K562 (cell line): ENCODE results near the gene PICK1. TPM values are rescaled to one million over a fixed set of nuclear protein-coding genes. Genes with fewer than 3 reads are reported as not detected.
A peak's percentile ranks its signal among the peaks of the same experiment; 100 is the strongest.

Experiments used
- ATAC-seq: fragments of 200-7000 bp; cut with Tn5 transposase; 3 replicates; pipeline ENCODE4 v1.9.1; 2020; ENCODE audit warnings: moderate library complexity
- BruUV-seq: library from RNA; stranded (reverse); fragments of 400-500 nt; replicated peaks from 2 replicates; lab custom pipeline; 2021; lab: Mats Ljungman, UMichigan
- CTCF ChIA-PET: fragments of 300-600 bp; formaldehyde crosslinking; extraction: SDS; loops from one replicate; lab custom pipeline; 2021; ENCODE audit warnings: low intra/inter-chr PET ratio; lab: Yijun Ruan, JAX
- POLR2A ChIA-PET: fragments of 300-600, 350-650 bp; sonication (Branson Sonifier 250); formaldehyde crosslinking; extraction: SDS; loops from one replicate; lab custom pipeline; 2021; ENCODE audit warnings: antibody characterized with exemption, inconsistent platforms; lab: Yijun Ruan, JAX
- DNase-seq, 4 experiments: peaks; one replicate each; pipeline versions ENCODE4 v3.0.0 to v3.0.0-alpha.2; 2011 to 2018; ENCODE audit warnings: low spot score in 3 of 4, mixed read lengths in 3 of 4; ENCODE audit errors: extremely low read depth in 1 of 4
- FAIRE-seq: peaks from 2 replicates; lab custom pipeline; 2011; peaks lifted over from hg19 to GRCh38; lab: Jason Lieb, UNC
- H2AFZ ChIP-seq: 2 replicates; pipeline ENCODE4 v1.6.0; 2011; ENCODE audit warnings: low read depth, low read length, control low read depth, inconsistent platforms
- H3K27ac ChIP-seq: fragments of 200-600 bp; 3 replicates; pipeline ENCODE4 v1.8.0; 2011; ENCODE audit warnings: low read depth, mild to moderate bottlenecking, control low read depth, inconsistent platforms, low read length, moderate library complexity, mixed read lengths; ENCODE audit errors: extremely low read depth
- H3K27me3 ChIP-seq, 2 experiments: fragments of 300-600 bp in 1 of 2; 2 replicates in 1 of 2; 3 replicates in 1 of 2; pipeline versions ENCODE4 v1.6.0 to v1.8.0; 2011; ENCODE audit warnings: inconsistent platforms in 2 of 2, low read length in 2 of 2, mild to moderate bottlenecking in 1 of 2, mixed read lengths in 1 of 2, moderate library complexity in 1 of 2; ENCODE audit not compliant: control insufficient read depth in 2 of 2, insufficient read depth in 2 of 2
- H3K36me3 ChIP-seq: fragments of 300-600 bp; 3 replicates; pipeline ENCODE4 v1.8.0; 2011; ENCODE audit warnings: mild to moderate bottlenecking, low read length, inconsistent platforms; ENCODE audit not compliant: control insufficient read depth, insufficient read depth
- H3K4me1 ChIP-seq, 2 experiments: fragments of 200-600 bp in 1 of 2; replicated peaks in 1 of 2; 2 replicates in 1 of 2; 3 replicates in 1 of 2; pipeline versions ENCODE4 v1.5.1 to v1.8.0; 2011; ENCODE audit warnings: inconsistent platforms in 2 of 2, low read length in 2 of 2, mild to moderate bottlenecking in 1 of 2, mixed read lengths in 1 of 2, moderate library complexity in 1 of 2; ENCODE audit not compliant: control insufficient read depth in 2 of 2, insufficient read depth in 2 of 2
- H3K4me2 ChIP-seq: 2 replicates; pipeline ENCODE4 v1.6.1; 2011; ENCODE audit warnings: low read length, control low read depth, inconsistent platforms, mixed read lengths; ENCODE audit not compliant: insufficient read depth
- H3K4me3 ChIP-seq: fragments of 200-600 bp; sonication (generic), shearing (Covaris generic); 2 replicates; pipeline ENCODE4 v1.5.1; 2016; ENCODE audit warnings: control low read depth, inconsistent platforms
- H3K79me2 ChIP-seq: fragments of 200-600 bp; 3 replicates; pipeline ENCODE4 v1.8.0; 2011; ENCODE audit warnings: low read length, inconsistent platforms; ENCODE audit not compliant: control insufficient read depth, insufficient read depth
- H3K9ac ChIP-seq, 2 experiments: 2 replicates each; pipeline versions ENCODE4 v1.6.0 to v1.6.1; 2011; ENCODE audit warnings: low read depth in 2 of 2, low read length in 2 of 2, control low read depth in 1 of 2, inconsistent platforms in 1 of 2, mild to moderate bottlenecking in 1 of 2, mixed read lengths in 1 of 2; ENCODE audit not compliant: insufficient read depth in 1 of 2
- H3K9me1 ChIP-seq: one replicate; pipeline ENCODE4 v1.6.0; 2011; ENCODE audit warnings: inconsistent platforms, mild to moderate bottlenecking, low read length, moderate library complexity; ENCODE audit not compliant: control insufficient read depth, insufficient read depth
- H3K9me3 ChIP-seq: replicated peaks from 2 replicates; pipeline ENCODE4 v1.5.1; 2011; ENCODE audit warnings: low read depth, low read length, inconsistent platforms; ENCODE audit not compliant: control insufficient read depth, insufficient read depth
- H4K20me1 ChIP-seq: replicated peaks from 2 replicates; pipeline ENCODE4 v1.6.1; 2011; ENCODE audit warnings: low read length, inconsistent platforms, mixed read lengths; ENCODE audit not compliant: control insufficient read depth, insufficient read depth
- BCOR ChIP-seq: fragments of 450-650 bp; IDR thresholded peaks from 2 replicates; pipeline ENCODE4 v1.6.1; 2016
- FOSL1 ChIP-seq: fragments of 200-800 bp; sonication (Bioruptor generic); conservative IDR thresholded peaks from 2 replicates; pipeline ENCODE4 v1.6.1; 2016; ENCODE audit warnings: missing genetic modification characterization, missing compliant biosample characterization
- KDM1A ChIP-seq, 2 experiments: fragments of 450-650 bp; IDR thresholded peaks; 2 replicates each; pipeline ENCODE4 v1.6.1; 2016; ENCODE audit warnings: mild to moderate bottlenecking in 2 of 2
- NBN ChIP-seq: fragments of 450-650 bp; IDR thresholded peaks from 2 replicates; pipeline ENCODE4 v1.6.1; 2016; ENCODE audit warnings: low read depth, mild to moderate bottlenecking
- POLR2A ChIP-seq: fragments of 450-650 bp; conservative IDR thresholded peaks from 2 replicates; pipeline ENCODE4 v1.6.1; 2016
- POLR2AphosphoS5 ChIP-seq: IDR thresholded peaks from 2 replicates; pipeline ENCODE4 v1.6.1; 2011; ENCODE audit warnings: mild to moderate bottlenecking, low read depth, low read length, moderate library complexity; ENCODE audit not compliant: control insufficient read depth, insufficient read depth
- RBBP5 ChIP-seq: fragments of 200-600 bp; sonication (generic); IDR thresholded peaks from 2 replicates; pipeline ENCODE4 v1.6.1; 2012; ENCODE audit warnings: borderline replicate concordance, mild to moderate bottlenecking, low read length, control low read depth, inconsistent platforms; ENCODE audit not compliant: insufficient read depth, poor library complexity, severe bottlenecking
- RBM25 ChIP-seq: fragments of 200-400 bp; formaldehyde crosslinking; IDR thresholded peaks from 2 replicates; pipeline ENCODE4 v1.6.1; 2018; ENCODE audit warnings: low read length, low read depth, moderate library complexity; ENCODE audit not compliant: severe bottlenecking
- RFX5 ChIP-seq: IDR thresholded peaks from 2 replicates; pipeline ENCODE4 v1.6.1; 2011; ENCODE audit warnings: low read depth, mild to moderate bottlenecking, improper control_type of control experiment, low read length
- SREBF2 ChIP-seq: sonication (generic); formaldehyde crosslinking; IDR thresholded peaks from 2 replicates; pipeline ENCODE4 v1.4.0; 2020; ENCODE audit warnings: mild to moderate bottlenecking, missing genetic modification reagents
- TARDBP ChIP-seq: fragments of 450-650 bp; IDR thresholded peaks from 2 replicates; pipeline ENCODE4 v1.6.1; 2016
- ZNF785 ChIP-seq: fragments of 250-450 bp; sonication (Bioruptor Pico); IDR thresholded peaks from 2 replicates; pipeline ENCODE4 v1.4.0; 2020; ENCODE audit warnings: mild to moderate bottlenecking
- WGBS: fragments of 100-300 bp; shearing (Covaris generic); methylation state at CpG from one replicate; pipeline ENCODE4 v1.1.6; 2016; ENCODE audit warnings: low coverage, mixed read lengths; ENCODE audit not compliant: insufficient coverage; ENCODE audit errors: missing lambda C conversion rate; 5-methylcytosine and 5-hydroxymethylcytosine counted together
- in situ Hi-C: fragments of 300-500 bp; cut with MboI; formaldehyde crosslinking; loops from 4 replicates; pipeline ENCODE4 v1.15.0; 2018; ENCODE audit warnings: inconsistent platforms, mixed read lengths
- intact Hi-C: fragments of 100-400 bp; cut with micrococcal nuclease; formaldehyde crosslinking; loops from 2 replicates; pipeline ENCODE4 v1.14.2; 2022
- polyA plus RNA-seq, 8 experiments: library from polyadenylated mRNA; depleted of rRNA in 4 of 8; stranded (reverse) in 5 of 8; unstranded in 3 of 8; fragments of >200 nt; fragmentation: Nextera tagmentation in 2 of 8; fragmentation: Illumina TruSeq in 1 of 8; extraction: Ambion mirVana in 2 of 8; extraction: Trizol in 1 of 8; gene quantifications; 2 replicates each; pipeline versions ENCODE4 v1.2.1 to v1.2.3, GENCODE V29; 2011 to 2014; ENCODE audit warnings: inconsistent platforms in 1 of 8, missing spikeins in 1 of 8
- total RNA-seq, 7 experiments: library from RNA; depleted of rRNA in 6 of 7; stranded (reverse); fragments of >200 nt in 6 of 7; fragmentation: Illumina TruSeq in 2 of 7; extraction: Trizol in 2 of 7; gene quantifications; 2 replicates each; pipeline versions ENCODE4 v1.2.1 to v1.2.3, GENCODE V29; 2011 to 2021; ENCODE audit warnings: low replicate concordance in 1 of 7
- TF ChIP-seq, protein P1 (sequence below): fragments of 450-650 bp; formaldehyde crosslinking; IDR thresholded peaks from 2 replicates; pipeline ENCODE4 v1.4.0; 2020; ENCODE audit warnings: mild to moderate bottlenecking, moderate library complexity
- TF ChIP-seq, protein P2 (sequence below): fragments of 250-450 bp; sonication (Bioruptor Pico); IDR thresholded peaks from 2 replicates; pipeline ENCODE4 v1.4.0; 2020; ENCODE audit warnings: mild to moderate bottlenecking, moderate library complexity
- TF ChIP-seq, protein P3 (sequence below): fragments of 450-650 bp; formaldehyde crosslinking; IDR thresholded peaks from 2 replicates; pipeline ENCODE4 v1.4.0; 2022; ENCODE audit warnings: mild to moderate bottlenecking, moderate library complexity

PICK1 gene
- total and polyA plus RNA-seq, 9 of the 15 experiments (the other 6 are each of a cell fraction or from before 2014, with no cell fraction given) = 0.06 to 11.0 (median 7.9) TPM; not detected in 1

DNA sequence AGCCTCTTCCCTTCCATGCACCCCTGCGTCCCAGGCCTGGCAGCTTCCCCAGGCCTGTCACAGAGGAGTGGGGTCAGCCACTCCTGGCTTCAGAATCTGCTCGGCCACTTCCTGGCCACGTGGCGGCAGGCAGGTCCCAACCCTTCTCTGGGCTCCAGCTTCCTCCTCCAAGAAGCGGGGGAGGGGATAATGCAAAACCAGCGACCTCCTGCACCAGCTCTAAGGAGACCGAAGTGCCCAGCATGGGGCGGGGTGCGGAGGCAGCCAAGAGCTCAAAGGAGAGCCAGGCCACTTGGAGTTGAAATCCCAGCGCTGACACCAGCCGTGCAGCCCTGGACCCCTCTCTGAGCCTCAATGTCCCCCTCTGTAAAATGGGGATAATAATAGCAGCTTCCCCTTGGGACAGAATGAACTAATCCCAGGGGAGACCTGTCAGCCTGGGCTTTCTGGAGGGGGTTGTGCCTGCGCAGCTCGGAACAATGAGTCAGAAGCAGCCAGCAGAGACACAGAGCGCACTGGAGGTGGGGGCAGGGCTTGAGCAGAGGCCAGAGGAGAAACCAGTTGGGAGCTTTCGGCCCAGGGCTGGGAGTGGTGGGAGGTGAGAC lies 22.8 kb upstream of the PICK1 start (continued):
- TF ChIP-seq RBBP5 = no peak

DNA sequence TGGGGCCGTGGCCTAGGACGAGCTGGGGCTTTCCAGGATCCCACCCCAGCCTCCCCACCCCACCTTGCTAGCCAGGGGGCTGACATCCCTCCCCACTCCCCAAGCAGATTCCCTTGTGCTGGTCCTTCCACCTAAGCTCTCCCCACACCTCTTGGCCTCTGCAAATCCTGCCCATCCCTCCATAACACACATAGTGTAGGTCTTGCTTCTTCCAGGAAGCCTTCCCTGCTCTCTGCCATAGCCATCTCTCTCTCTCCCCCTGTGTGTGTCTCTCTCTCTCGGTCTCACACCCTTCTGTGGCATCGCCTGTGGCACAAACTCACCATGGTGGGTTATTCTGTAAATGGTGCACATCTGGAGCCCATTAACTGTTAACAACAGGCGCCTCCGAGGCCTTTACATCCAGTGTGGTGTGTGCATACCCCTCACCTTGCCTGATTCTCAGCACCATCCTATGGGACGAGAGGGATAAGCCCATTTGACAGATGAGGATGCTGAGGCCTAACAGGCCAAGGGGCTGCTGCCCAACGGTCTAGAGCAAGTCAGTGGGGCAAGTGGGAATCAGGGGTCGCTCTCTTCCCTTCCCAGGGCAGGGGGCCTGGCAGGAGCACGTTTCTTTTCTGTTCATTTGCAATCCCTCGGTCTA lies 22.2 kb upstream of the PICK1 start:
- ChIA-PET POLR2A (interaction anchor here (0.5 to 1.4 kb wide), 5 partner anchors 8 to 153 kb away, joined by 3 to 9 read pairs (median 3); no protein-coding TSS in a partner anchor), CTCF (no interaction called here)
- H4K20me1 ChIP-seq = no peaks in the 10 kb centered on the region
- no peak for DNase-seq
- no TSS peak for BruUV-seq
- peak overlapping the region; percentile 59 to 76; a peak in 2 of 4 replicates for H3K9ac ChIP-seq
- no peaks in the 10 kb centered on the region for H3K9me1 ChIP-seq
- peak; percentile 37 for ATAC-seq
- FAIRE-seq = no peak
- H3K27ac ChIP-seq = peak overlapping the region; percentile 89; the same call in 2 of the 3 replicates
- H3K4me2 ChIP-seq = no peak overlapping the region; the same call in 1 of the 2 replicates
- H3K36me3 ChIP-seq = no peaks in the 10 kb centered on the region
- WGBS = 83% methylated on average over 2 of the region's 11 CpGs
- H3K9me3 ChIP-seq = no peaks in the 10 kb centered on the region
- peaks cover 34 to 57% of the 10 kb centered on the region in 2 experiments for H3K4me1 ChIP-seq
- intact Hi-C loops = no loop called here
- no peaks in the 10 kb centered on the region for H3K79me2 ChIP-seq
- no peaks in the 10 kb centered on the region for H3K27me3 ChIP-seq
- H3K4me3 ChIP-seq = no peak overlapping the region
- in situ Hi-C loops = no loop called here
- peak overlapping the region; percentile 82 for H2AFZ ChIP-seq
- TF ChIP-seq SREBF2 (no peak), TARDBP (no peak), KDM1A (IDR thresholded peaks at IDR 0.05) (peak; percentile 22 to 67; a peak in 2 of 4 replicates), RBM25 (peak; percentile 83), BCOR (peak; percentile 65), ZNF785 (no peak), POLR2AphosphoS5 (peak; percentile 25; the same call in 1 of the 2 replicates), RFX5 (no peak), NBN (no peak), POLR2A (peak; percentile 53; the same call in 1 of the 2 replicates), FOSL1 (0 out of 2 replicates have a peak, but pooled peaks have one; percentile 8)
- TF ChIP-seq, protein P1, sequence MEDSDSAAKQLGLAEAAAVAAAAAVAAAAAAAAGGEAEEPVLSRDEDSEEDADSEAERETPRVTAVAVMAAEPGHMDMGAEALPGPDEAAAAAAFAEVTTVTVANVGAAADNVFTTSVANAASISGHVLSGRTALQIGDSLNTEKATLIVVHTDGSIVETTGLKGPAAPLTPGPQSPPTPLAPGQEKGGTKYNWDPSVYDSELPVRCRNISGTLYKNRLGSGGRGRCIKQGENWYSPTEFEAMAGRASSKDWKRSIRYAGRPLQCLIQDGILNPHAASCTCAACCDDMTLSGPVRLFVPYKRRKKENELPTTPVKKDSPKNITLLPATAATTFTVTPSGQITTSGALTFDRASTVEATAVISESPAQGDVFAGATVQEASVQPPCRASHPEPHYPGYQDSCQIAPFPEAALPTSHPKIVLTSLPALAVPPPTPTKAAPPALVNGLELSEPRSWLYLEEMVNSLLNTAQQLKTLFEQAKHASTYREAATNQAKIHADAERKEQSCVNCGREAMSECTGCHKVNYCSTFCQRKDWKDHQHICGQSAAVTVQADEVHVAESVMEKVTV (CRISPR knock-in tag) = no peak
- TF ChIP-seq, protein P2, sequence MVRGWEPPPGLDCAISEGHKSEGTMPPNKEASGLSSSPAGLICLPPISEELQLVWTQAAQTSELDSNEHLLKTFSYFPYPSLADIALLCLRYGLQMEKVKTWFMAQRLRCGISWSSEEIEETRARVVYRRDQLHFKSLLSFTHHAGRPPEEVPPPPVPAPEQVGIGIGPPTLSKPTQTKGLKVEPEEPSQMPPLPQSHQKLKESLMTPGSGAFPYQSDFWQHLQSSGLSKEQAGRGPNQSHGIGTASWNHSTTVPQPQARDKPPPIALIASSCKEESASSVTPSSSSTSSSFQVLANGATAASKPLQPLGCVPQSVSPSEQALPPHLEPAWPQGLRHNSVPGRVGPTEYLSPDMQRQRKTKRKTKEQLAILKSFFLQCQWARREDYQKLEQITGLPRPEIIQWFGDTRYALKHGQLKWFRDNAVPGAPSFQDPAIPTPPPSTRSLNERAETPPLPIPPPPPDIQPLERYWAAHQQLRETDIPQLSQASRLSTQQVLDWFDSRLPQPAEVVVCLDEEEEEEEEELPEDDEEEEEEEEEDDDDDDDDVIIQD (CRISPR knock-in tag) = no peak
- TF ChIP-seq, protein P3, sequence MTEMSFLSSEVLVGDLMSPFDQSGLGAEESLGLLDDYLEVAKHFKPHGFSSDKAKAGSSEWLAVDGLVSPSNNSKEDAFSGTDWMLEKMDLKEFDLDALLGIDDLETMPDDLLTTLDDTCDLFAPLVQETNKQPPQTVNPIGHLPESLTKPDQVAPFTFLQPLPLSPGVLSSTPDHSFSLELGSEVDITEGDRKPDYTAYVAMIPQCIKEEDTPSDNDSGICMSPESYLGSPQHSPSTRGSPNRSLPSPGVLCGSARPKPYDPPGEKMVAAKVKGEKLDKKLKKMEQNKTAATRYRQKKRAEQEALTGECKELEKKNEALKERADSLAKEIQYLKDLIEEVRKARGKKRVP (CRISPR knock-in tag) = no peak
